ENCODE data around the gene UNC45B. TPM values are rescaled to one million over a fixed set of nuclear protein-coding genes. Genes with fewer than 3 reads are reported as not detected.

Gene UNC45B, protein sequence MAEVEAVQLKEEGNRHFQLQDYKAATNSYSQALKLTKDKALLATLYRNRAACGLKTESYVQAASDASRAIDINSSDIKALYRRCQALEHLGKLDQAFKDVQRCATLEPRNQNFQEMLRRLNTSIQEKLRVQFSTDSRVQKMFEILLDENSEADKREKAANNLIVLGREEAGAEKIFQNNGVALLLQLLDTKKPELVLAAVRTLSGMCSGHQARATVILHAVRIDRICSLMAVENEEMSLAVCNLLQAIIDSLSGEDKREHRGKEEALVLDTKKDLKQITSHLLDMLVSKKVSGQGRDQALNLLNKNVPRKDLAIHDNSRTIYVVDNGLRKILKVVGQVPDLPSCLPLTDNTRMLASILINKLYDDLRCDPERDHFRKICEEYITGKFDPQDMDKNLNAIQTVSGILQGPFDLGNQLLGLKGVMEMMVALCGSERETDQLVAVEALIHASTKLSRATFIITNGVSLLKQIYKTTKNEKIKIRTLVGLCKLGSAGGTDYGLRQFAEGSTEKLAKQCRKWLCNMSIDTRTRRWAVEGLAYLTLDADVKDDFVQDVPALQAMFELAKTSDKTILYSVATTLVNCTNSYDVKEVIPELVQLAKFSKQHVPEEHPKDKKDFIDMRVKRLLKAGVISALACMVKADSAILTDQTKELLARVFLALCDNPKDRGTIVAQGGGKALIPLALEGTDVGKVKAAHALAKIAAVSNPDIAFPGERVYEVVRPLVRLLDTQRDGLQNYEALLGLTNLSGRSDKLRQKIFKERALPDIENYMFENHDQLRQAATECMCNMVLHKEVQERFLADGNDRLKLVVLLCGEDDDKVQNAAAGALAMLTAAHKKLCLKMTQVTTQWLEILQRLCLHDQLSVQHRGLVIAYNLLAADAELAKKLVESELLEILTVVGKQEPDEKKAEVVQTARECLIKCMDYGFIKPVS
- total RNA-seq = not detected in 2 replicates

DNA sequence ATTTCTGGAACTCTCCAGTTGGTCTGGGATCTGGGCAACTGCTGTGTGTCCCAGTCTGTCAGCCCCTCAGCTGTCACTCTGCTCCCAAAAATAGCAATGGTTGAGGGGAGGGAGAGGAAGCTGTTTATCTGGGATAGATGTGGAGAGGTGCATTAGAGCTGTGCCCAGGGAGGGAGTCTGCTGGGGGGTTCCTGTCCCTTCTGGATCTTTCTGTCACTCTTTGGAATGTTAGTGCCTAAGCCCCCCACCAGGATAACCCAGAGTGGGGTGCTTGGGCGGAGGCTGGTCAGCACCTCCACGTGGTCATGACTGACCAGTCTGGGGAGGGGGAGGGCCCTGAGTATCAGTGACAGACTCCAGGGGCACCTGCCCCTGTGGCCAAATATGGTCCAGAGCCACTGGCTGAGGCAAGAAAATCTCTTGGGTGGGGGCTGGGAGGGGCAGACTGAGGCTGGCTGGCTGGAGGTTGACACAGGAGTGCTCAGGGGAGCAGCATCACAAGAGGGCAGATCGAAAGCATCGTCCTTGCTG lies at the start of gene UNC45B:
TSS of gene UNC45B (plus strand) at position 443 of the 531 bp plus-strand sequence. CDS start 447 bp downstream, outside the sequence.

DNA sequence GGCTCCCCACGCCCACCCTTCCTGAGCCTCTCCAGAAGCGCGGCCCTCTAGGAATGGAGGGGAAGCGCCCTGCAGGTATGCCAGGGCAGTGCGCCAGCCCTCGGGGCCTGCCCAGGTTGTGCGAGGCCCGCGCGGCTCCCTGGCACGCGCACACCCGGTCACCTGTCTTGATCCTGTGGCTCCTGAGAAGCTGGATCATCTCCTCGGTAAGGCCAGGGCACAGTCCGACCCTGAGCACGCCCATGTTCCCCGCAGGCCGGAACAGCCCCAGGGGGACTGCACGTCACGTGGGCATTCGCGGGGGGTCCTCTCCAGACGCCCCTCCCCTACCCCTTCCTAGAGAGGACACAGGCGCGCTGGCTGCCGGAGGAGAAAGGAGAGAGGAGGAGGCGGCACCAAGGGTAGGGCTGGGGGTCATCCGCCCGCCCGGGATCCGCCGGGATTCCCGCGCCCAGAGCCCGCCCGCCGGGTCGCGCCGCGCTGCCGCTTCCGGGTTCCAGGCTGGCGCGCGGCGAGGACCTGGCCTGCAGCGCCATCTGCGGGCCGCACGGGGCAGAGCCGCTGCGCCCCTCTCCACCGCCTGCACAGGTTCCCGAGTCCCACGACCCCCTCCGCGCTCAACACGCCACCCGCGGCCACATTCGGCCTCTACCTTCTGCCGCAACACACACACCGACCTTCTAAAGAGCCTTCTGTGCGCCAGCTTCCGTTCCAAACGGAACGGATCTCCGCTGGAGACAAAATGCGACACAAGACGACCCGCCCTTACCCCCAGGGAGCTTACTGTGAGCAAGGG lies 28.0 kb upstream of the UNC45B start, which contains the start of gene RAD51D:
TSS of gene RAD51D (minus strand) at position 491 of the 796 bp plus-strand sequence. CDS start at position 244, 247 bp downstream.

DNA sequence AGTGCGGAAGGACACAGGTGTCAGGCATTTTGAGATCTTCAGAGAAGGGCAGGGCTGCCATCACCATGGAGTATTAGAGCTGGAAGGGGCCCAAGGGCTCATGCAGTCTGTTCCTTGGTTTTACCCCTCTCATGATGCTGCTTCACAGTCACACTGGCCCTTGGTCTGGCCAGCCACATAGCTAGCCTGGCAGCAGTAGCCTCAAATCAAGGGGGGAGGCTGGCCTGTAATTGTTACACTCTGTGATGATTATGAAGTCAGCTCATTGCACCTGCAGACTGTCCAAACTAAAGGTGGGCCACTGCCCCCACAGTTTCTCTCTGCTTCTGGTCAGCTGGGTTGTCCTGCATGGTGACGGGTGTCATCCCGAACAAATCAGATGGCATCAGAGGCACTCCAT lies 26.3 kb upstream of the UNC45B start, which contains the start of gene FNDC8:
TSS of gene FNDC8 (plus strand) at position 301 of the 400 bp plus-strand sequence. CDS start at position 380, 79 bp downstream.

DNA sequence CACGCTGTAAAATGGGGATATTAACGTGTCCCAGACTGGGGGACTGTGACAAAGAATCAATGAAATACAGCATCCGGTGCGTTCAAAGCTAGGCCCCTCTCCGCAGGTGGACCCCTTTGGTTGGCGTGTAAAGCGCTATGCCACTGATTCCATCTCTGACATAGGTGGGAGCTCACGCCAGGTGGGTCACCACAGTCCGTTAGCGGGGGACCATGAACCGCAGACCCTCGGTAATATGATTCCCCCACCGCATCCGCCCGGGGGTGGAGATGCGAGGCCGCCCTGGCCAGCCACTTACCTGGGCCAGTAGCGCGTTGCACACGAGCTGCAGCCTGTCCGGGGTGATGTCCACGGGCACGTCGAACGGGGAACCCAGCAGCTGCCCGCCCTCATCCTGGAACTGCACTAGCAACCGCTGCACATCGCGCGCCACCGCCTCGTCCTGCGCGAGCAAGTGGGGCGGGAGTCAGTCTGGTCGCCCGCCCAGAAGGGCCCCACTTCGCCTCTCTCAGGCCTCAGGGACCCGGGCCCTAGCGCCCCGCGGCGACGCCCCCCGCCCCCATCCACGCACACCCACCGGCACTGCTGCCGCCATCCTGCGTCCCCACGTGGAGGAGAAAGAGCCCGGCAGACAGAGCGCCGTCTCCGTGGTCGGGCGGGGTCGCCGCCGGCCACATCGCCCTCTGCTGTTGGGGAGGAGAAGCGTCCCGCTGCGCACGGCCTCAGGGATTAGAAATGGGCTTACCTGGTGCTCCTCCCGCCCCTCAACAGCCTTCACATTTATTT lies 5.7 kb upstream of the UNC45B start, which contains the start of gene NLE1:
TSS of gene NLE1 (minus strand) at position 623 of the 786 bp plus-strand sequence. CDS start at position 595, 28 bp downstream.

DNA sequence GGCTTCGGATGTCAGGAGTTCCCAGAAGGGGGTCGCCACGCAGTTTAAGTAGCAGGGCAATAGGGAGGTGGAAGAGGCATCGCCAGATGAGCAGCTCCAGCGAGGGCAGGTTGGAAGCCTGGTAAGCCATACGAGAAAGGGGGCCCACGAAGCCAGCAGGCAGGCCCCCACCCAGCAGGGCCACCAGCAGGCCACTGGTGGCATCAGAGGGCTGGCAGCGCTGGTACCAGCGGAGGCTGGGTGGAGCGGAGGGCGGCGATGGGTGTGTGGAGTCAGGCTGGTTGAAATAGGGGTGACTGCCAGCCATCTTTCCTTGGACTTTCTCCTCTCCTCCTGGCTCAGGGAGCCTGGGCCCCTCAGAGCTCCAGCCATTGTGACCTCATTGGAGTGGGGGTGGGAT lies 46.4 kb downstream of the UNC45B start, which contains the start of gene SLC35G3:
TSS of gene SLC35G3 (minus strand) at position 393 of the 400 bp plus-strand sequence. CDS start at position 307, 86 bp downstream.

Other genes with a start within 250 kb of the UNC45B start
- 1.0 and 1.7 TPM in 2 replicates for gene CCT6B, start 186.4 kb upstream of the UNC45B start, total RNA-seq
- 12.4 and 14.0 TPM in 2 replicates for gene ZNF830, start 186.3 kb upstream of the UNC45B start, total RNA-seq
- 30.8 and 33.5 TPM in 2 replicates for gene LIG3, start 167.3 kb upstream of the UNC45B start, total RNA-seq
- 16.7 and 27.5 TPM in 2 replicates for gene RFFL, start 84.1 kb upstream of the UNC45B start, total RNA-seq
- gene RAD51D, start 28.0 kb upstream of the UNC45B start, total RNA-seq = 16.4 and 20.7 TPM in 2 replicates
- not detected in 2 replicates for gene FNDC8, start 26.2 kb upstream of the UNC45B start, total RNA-seq
- gene NLE1, start 5.5 kb upstream of the UNC45B start, total RNA-seq = 27.9 and 30.6 TPM in 2 replicates
- gene SLC35G3, start 46.6 kb downstream of the UNC45B start, total RNA-seq = not detected in 2 replicates
- gene SLFN5, start 95.3 kb downstream of the UNC45B start, total RNA-seq = 127 and 142 TPM in 2 replicates
- gene SLFN11, start 225.8 kb downstream of the UNC45B start, total RNA-seq = 70.8 and 90.3 TPM in 2 replicates